HFFc6 (cell line): Measurements from ENCODE around the gene TBL1XR1. TPM values are rescaled to one million over a fixed set of nuclear protein-coding genes. Genes with fewer than 3 reads are reported as not detected.
"Not testable (repeated sequence)": the region's sequence is repeated elsewhere in the genome, so short reads cannot be mapped to it uniquely, and the experiment has no call there.

Source experiments
- DNase-seq: peaks from one replicate; pipeline ENCODE4 v3.0.0-alpha.2; 2018
- H3K27ac Mint-ChIP-seq: 2 replicates; pipeline ENCODE4 v1.8.0; 2020; ENCODE audit warnings: mild to moderate bottlenecking, mixed read lengths
- H3K27me3 Mint-ChIP-seq: 2 replicates; pipeline ENCODE4 v1.8.0; 2021; ENCODE audit warnings: mild to moderate bottlenecking, moderate library complexity, mixed read lengths; ENCODE audit not compliant: insufficient read depth
- H3K36me3 Mint-ChIP-seq: 2 replicates; pipeline ENCODE4 v1.8.0; 2021; ENCODE audit warnings: low read depth, mixed read lengths
- H3K4me1 Mint-ChIP-seq: 2 replicates; pipeline ENCODE4 v1.8.0; 2020; ENCODE audit warnings: low read depth, mixed read lengths
- H3K4me3 Mint-ChIP-seq: 2 replicates; pipeline ENCODE4 v1.8.0; 2020; ENCODE audit warnings: mild to moderate bottlenecking, moderate library complexity, mixed read lengths
- H3K9me3 Mint-ChIP-seq: 2 replicates; pipeline ENCODE4 v1.8.0; 2020; ENCODE audit warnings: mild to moderate bottlenecking, mixed read lengths
- CTCF ChIP-seq: fragments of 200-600 bp; sonication (generic); IDR thresholded peaks from 2 replicates; pipeline ENCODE4 v1.5.0; 2021; ENCODE audit warnings: antibody characterized with exemption, mild to moderate bottlenecking
- total RNA-seq, 6 experiments: library from RNA; stranded (reverse); fragmentation: NEBNext Ultra II Directional; extraction: Animal tissue kit (Norgen Biotek cat#: 25700); gene quantifications; 2 replicates in 1 of 6; 3 replicates in 5 of 6; pipeline ENCODE4 v1.2.3, GENCODE V29; 2021

The TBL1XR1 gene
- total RNA-seq, 6 experiments from 2014 or later = 89.5 to 131 (median 114) TPM

GRCh38 chr3:177194299-177194698 lies 3.0 kb downstream of the TBL1XR1 start:
- Mint-ChIP-seq H3K4me1 (peaks cover 45% of the 10 kb centered on the region), H3K36me3 (peaks cover 31% of the 10 kb centered on the region), H3K27me3 (no peaks in the 10 kb centered on the region; the same call in 1 of the 2 replicates), H3K4me3 (peak overlapping the region; percentile 98), H3K9me3 (no peaks in the 10 kb centered on the region), H3K27ac (peak overlapping the region; percentile 10)
- no peak for DNase-seq
- TF ChIP-seq CTCF = no peak

- no peaks in the 10 kb centered on the region; the same call in 1 of the 2 replicates for H3K27me3 Mint-ChIP-seq
- peak overlapping the region; percentile 10 for H3K27ac Mint-ChIP-seq
- H3K9me3 Mint-ChIP-seq = no peaks in the 10 kb centered on the region
- H3K4me3 Mint-ChIP-seq = peak overlapping the region; percentile 98
- peaks cover 31% of the 10 kb centered on the region for H3K36me3 Mint-ChIP-seq
- TF ChIP-seq CTCF = no peak
- H3K4me1 Mint-ChIP-seq = peaks cover 43% of the 10 kb centered on the region
- no peak for DNase-seq
Observed at GRCh38 chr3:177193688-177194268, 3.5 kb downstream of the TBL1XR1 start.

GRCh38 chr3:177193275-177193674 lies 4.0 kb downstream of the TBL1XR1 start:
- not testable (repeated sequence) for H3K9me3 Mint-ChIP-seq, H3K4me3 Mint-ChIP-seq, DNase-seq, H3K27me3 Mint-ChIP-seq
- Mint-ChIP-seq H3K27ac (0 out of 2 replicates have a peak overlapping the region, but pooled peaks have one; percentile 10), H3K4me1 (peaks cover 42% of the 10 kb centered on the region), H3K36me3 (peaks cover 31% of the 10 kb centered on the region)

- Mint-ChIP-seq H3K4me3 (no peak overlapping the region), H3K27me3 (no peaks in the 10 kb centered on the region; the same call in 1 of the 2 replicates), H3K27ac (peak overlapping the region; percentile 84), H3K9me3 (no peaks in the 10 kb centered on the region), H3K4me1 (peaks cover 52% of the 10 kb centered on the region), H3K36me3 (peaks cover 31% of the 10 kb centered on the region)
- peak; percentile 39 for DNase-seq
- no peak for TF ChIP-seq CTCF
Observed at GRCh38 chr3:177190756-177191681, 6.3 kb downstream of the TBL1XR1 start.

GRCh38 chr3:177190184-177190583 lies 7.1 kb downstream of the TBL1XR1 start:
- DNase-seq, H3K9me3 Mint-ChIP-seq, H3K4me3 Mint-ChIP-seq, H3K27me3 Mint-ChIP-seq: not testable (repeated sequence)
- H3K36me3 Mint-ChIP-seq = peaks cover 23% of the 10 kb centered on the region
- H3K27ac Mint-ChIP-seq = peak overlapping the region; percentile 84; the same call in 1 of the 2 replicates
- peaks cover 53% of the 10 kb centered on the region for H3K4me1 Mint-ChIP-seq

GRCh38 chr3:177188325-177188724 lies 9.0 kb downstream of the TBL1XR1 start:
- H3K36me3 Mint-ChIP-seq, H3K9me3 Mint-ChIP-seq, DNase-seq, H3K27me3 Mint-ChIP-seq, H3K27ac Mint-ChIP-seq, H3K4me3 Mint-ChIP-seq: not testable (repeated sequence)
- H3K4me1 Mint-ChIP-seq = peaks cover 42% of the 10 kb centered on the region

GRCh38 chr3:177186306-177186705 lies 11.0 kb downstream of the TBL1XR1 start:
- no peaks in the 10 kb centered on the region for H3K27me3 Mint-ChIP-seq
- no peak overlapping the region for H3K27ac Mint-ChIP-seq
- H3K4me1 Mint-ChIP-seq = peaks cover 49% of the 10 kb centered on the region
- no peak overlapping the region for H3K4me3 Mint-ChIP-seq
- DNase-seq = no peak
- 0 out of 2 replicates have a peak, but pooled peaks cover 4% of the 10 kb centered on the region for H3K36me3 Mint-ChIP-seq
- TF ChIP-seq CTCF = no peak
- no peaks in the 10 kb centered on the region for H3K9me3 Mint-ChIP-seq
